Left kidney (tissue), 2 donors: ENCODE measurements around the gene ARHGEF37. TPM values are rescaled to one million over a fixed set of nuclear protein-coding genes. Genes with fewer than 3 reads are reported as not detected.

Experiments used
- DNase-seq: peaks from one replicate; pipeline ENCODE4 v3.0.0-alpha.2; 2013
- polyA plus RNA-seq: library from polyadenylated mRNA; unstranded; fragments of 120-200 nt; gene quantifications from one replicate; pipeline ENCODE4 v1.2.1, GENCODE V29; 2013; ENCODE audit not compliant: insufficient read length

ARHGEF37 gene
- polyA plus RNA-seq, 1 donor, result 5.3 TPM

GRCh38 chr5:149628846-149629388, 47.6 kb downstream of the ARHGEF37 start:
- no peak for DNase-seq

- DNase-seq, result no peak
These were observed 48.1 kb downstream of the ARHGEF37 start for GRCh38 chr5:149629421-149629820.

- DNase-seq, result no peak
These were observed 49.0 kb downstream of the ARHGEF37 start for GRCh38 chr5:149630337-149630736.

- DNase-seq, result no peak
These were observed 50.2 kb downstream of the ARHGEF37 start for GRCh38 chr5:149631506-149631905.

- no peak for DNase-seq
These were observed 51.3 kb downstream of the ARHGEF37 start for GRCh38 chr5:149632311-149633251.

GRCh38 chr5:149633476-149634350, 52.4 kb downstream of the ARHGEF37 start:
- DNase-seq, result no peak

- DNase-seq, result no peak
These were observed 54.1 kb downstream of the ARHGEF37 start for GRCh38 chr5:149635394-149635793.

GRCh38 chr5:149636191-149636860, 55.0 kb downstream of the ARHGEF37 start:
- no peak for DNase-seq

- peak; percentile 40 for DNase-seq
These were observed 55.6 kb downstream of the ARHGEF37 start for GRCh38 chr5:149636861-149637246.

- DNase-seq, result no peak
These were observed 56.8 kb downstream of the ARHGEF37 start for GRCh38 chr5:149638136-149638535.

GRCh38 chr5:149638546-149639241, 57.4 kb downstream of the ARHGEF37 start:
- no peak for DNase-seq

- no peak for DNase-seq
These were observed 58.4 kb downstream of the ARHGEF37 start for GRCh38 chr5:149639737-149640136.

- no peak for DNase-seq
These were observed 59.2 kb downstream of the ARHGEF37 start for GRCh38 chr5:149640350-149640999.

GRCh38 chr5:149641000-149641576, 59.8 kb downstream of the ARHGEF37 start:
- DNase-seq, result peak; percentile 53

GRCh38 chr5:149641600-149641999, 60.3 kb downstream of the ARHGEF37 start:
- DNase-seq, result no peak

GRCh38 chr5:149643781-149644180, 62.5 kb downstream of the ARHGEF37 start:
- DNase-seq, result no peak

- no peak for DNase-seq
These were observed 63.3 kb downstream of the ARHGEF37 start for GRCh38 chr5:149644629-149645028.

GRCh38 chr5:149645236-149645635, 63.9 kb downstream of the ARHGEF37 start:
- DNase-seq, result no peak

GRCh38 chr5:149645725-149646124, 64.4 kb downstream of the ARHGEF37 start:
- no peak for DNase-seq

- DNase-seq, result no peak
These were observed 65.3 kb downstream of the ARHGEF37 start for GRCh38 chr5:149646564-149646963.
